Right lobe of liver (tissue), 6 donors: ENCODE measurements around the gene RABL6. TPM values are rescaled to one million over a fixed set of nuclear protein-coding genes. Genes with fewer than 3 reads are reported as not detected.
"Not testable (repeated sequence)": the region's sequence is repeated elsewhere in the genome, so short reads cannot be mapped to it uniquely, and the experiment has no call there.

ENCODE experiments used
- ATAC-seq, 4 donors: fragments of 200-7000 bp; cut with Tn5 transposase; one replicate each; pipeline ENCODE4 v1.9.1; 2020; ENCODE audit warnings: mild to moderate bottlenecking in 4 of 4, moderate library complexity in 4 of 4
- DNase-seq, 3 donors: peaks; one replicate each; pipeline ENCODE4 v3.0.0-alpha.2; 2020
- H3K27ac ChIP-seq, 3 donors: fragments of 200-600 bp; one replicate each; pipeline ENCODE4 v1.8.0; 2022
- H3K27me3 ChIP-seq, 2 donors: fragments of 200-600 bp; one replicate each; pipeline ENCODE4 v1.8.0; 2022
- H3K36me3 ChIP-seq, 4 donors: fragments of 200-600 bp; sonication (generic) in 1 of 4; one replicate each; pipeline versions ENCODE4 v1.5.1 to v1.8.0; 2017 to 2022; ENCODE audit warnings: control low read depth in 1 of 4
- H3K4me1 ChIP-seq, 4 donors: fragments of 200-600 bp; sonication (generic) in 1 of 4; one replicate each; pipeline versions ENCODE4 v1.5.1 to v1.8.0; 2017 to 2022; ENCODE audit warnings: control low read depth in 1 of 4
- H3K4me3 ChIP-seq, 3 donors: fragments of 200-600 bp; one replicate each; pipeline ENCODE4 v1.8.0; 2022
- H3K9me3 ChIP-seq, 4 donors: fragments of 200-600 bp; sonication (generic) in 1 of 4; one replicate each; pipeline versions ENCODE4 v1.5.1 to v1.8.0; 2017 to 2022; ENCODE audit warnings: control low read depth in 1 of 4
- POLR2A ChIP-seq: fragments of 450-650 bp; IDR thresholded peaks from one replicate; pipeline ENCODE4 v1.6.1; 2017; ENCODE audit warnings: antibody characterized with exemption, mild to moderate bottlenecking
- WGBS: methylation state at CpG from one replicate; pipeline ENCODE4 v1.1.6; 2018; ENCODE audit warnings: low coverage, low lambda C conversion rate; ENCODE audit not compliant: insufficient coverage; ENCODE audit errors: missing lambda C conversion rate; 5-methylcytosine and 5-hydroxymethylcytosine counted together
- intact Hi-C, 2 donors: fragments of 100-400 bp; cut with DNase I; formaldehyde crosslinking; loops; one replicate each; pipeline versions ENCODE4 v1.11.2 to v1.14.1; 2022
- total RNA-seq, 6 experiments: library from RNA; depleted of rRNA in 2 of 6; stranded (reverse); fragments of >200 nt in 2 of 6; fragmentation: NEBNext Ultra II Directional in 3 of 6; extraction: Animal tissue kit (Norgen Biotek cat#: 25700) in 3 of 6; gene quantifications; one replicate each; pipeline versions ENCODE4 v1.1.0 to v1.2.4, GENCODE V29; 2016 to 2023
- TF ChIP-seq, protein P1 (sequence below), 4 donors: fragments of 200-600 bp in 3 of 4; fragments of 450-650 bp in 1 of 4; IDR thresholded peaks; one replicate each; pipeline versions ENCODE4 v1.5.1 to v1.8.0; 2016 to 2022; ENCODE audit warnings: antibody characterized with exemption in 4 of 4, mild to moderate bottlenecking in 2 of 4
- donor health status: DM: no; HTN: yes; CAD: no.
- donor health status: DM: no; HTN: no; CAD: no.
- donor health status: DM: no; HTN: no; CAD: no.
- donor health status: DM: no; HTN: yes; CAD: no.
- donor health status: DM: no; HTN: yes; CAD: no.

The RABL6 gene
- total RNA-seq, 6 experiments from 2014 or later, result 8.0 to 14.8 (median 12.4) TPM

DNA sequence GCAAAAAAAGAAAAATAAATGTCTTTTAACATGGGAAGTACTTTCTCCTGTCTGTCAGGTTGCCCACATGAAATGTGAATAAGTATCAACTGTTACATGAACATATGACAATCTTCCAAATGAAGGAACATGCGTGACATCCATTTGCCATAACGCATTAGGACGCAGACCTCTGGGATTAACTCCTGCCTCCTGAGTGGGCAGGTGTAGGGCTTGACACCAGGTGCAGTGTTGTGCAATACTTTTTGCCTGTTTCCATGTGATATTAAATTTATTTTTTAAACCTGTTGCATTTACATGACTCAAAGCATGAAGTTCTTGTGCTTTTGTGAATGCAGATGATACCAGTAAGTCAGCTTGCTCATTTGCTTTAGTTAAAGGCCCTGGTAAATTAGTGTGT is 25.3 kb upstream of the RABL6 start:
- intact Hi-C loops, result no loop called here
- 90% methylated on average over 3 of the region's 3 CpGs for WGBS
- Histone ChIP-seq H3K27ac (no peak overlapping the region), H3K9me3 (no peaks in the 10 kb centered on the region), H3K4me1 (peaks cover 0 to 14% (median 7%) of the 10 kb centered on the region in 4 donors), H3K36me3 (no peaks in the 10 kb centered on the region), H3K4me3 (no peak overlapping the region), H3K27me3 (no peaks in the 10 kb centered on the region)
- no peak for DNase-seq
- ATAC-seq, result no peak
- no peak for TF ChIP-seq POLR2A
- TF ChIP-seq, protein P1, sequence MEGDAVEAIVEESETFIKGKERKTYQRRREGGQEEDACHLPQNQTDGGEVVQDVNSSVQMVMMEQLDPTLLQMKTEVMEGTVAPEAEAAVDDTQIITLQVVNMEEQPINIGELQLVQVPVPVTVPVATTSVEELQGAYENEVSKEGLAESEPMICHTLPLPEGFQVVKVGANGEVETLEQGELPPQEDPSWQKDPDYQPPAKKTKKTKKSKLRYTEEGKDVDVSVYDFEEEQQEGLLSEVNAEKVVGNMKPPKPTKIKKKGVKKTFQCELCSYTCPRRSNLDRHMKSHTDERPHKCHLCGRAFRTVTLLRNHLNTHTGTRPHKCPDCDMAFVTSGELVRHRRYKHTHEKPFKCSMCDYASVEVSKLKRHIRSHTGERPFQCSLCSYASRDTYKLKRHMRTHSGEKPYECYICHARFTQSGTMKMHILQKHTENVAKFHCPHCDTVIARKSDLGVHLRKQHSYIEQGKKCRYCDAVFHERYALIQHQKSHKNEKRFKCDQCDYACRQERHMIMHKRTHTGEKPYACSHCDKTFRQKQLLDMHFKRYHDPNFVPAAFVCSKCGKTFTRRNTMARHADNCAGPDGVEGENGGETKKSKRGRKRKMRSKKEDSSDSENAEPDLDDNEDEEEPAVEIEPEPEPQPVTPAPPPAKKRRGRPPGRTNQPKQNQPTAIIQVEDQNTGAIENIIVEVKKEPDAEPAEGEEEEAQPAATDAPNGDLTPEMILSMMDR (IDR thresholded peaks at IDR 0.05), result no peak

DNA sequence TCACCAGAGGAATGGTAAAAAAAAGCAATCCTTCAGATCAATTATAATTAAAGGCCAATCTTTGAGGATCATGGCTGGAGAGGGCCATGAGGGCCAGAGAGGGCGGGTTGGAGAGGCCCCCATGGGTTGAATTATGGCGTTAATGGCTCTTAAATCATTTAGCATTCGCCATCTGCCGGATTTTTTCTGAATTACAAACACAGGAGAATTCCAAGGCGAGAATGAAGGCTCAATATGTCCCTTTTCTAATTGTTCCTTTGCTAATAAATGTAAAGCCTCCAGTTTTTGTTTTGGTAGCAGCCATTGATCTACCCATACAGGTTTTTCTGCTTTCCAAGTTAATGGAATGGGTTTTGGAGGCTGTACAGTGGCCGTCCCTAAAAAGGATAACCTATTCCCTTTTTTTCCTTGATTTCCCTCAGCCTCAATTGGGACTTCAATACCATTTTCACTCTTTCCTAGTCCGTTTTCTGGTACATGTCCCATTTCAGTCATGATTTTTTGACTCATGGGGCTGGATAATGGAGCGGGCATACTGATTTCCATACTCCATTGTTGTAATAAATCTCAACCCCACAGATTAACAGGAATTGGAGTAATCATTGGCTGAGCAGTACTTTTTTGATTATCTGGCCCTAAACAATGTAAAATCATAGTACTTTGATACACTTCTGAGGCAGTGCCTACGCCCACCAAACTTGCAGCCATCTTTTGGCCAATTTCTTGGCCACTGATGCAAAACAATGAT is 23.3 kb upstream of the RABL6 start:
- no peak for ATAC-seq
- no peak for DNase-seq
- peaks cover 0 to 30% (median 8%) of the 10 kb centered on the region in 4 donors for H3K4me1 ChIP-seq
- no peaks in the 10 kb centered on the region for H3K27me3 ChIP-seq
- no peaks in the 10 kb centered on the region for H3K9me3 ChIP-seq
- intact Hi-C loops, result no loop called here
- no peak overlapping the region for H3K4me3 ChIP-seq
- H3K36me3 ChIP-seq, result no peaks in the 10 kb centered on the region
- no peak for TF ChIP-seq POLR2A
- TF ChIP-seq, protein P1 (IDR thresholded peaks at IDR 0.05), result peak; percentile 31 to 46 (median 44)
- WGBS, result 46% methylated on average over 9 of the region's 9 CpGs
- no peak overlapping the region for H3K27ac ChIP-seq

DNA sequence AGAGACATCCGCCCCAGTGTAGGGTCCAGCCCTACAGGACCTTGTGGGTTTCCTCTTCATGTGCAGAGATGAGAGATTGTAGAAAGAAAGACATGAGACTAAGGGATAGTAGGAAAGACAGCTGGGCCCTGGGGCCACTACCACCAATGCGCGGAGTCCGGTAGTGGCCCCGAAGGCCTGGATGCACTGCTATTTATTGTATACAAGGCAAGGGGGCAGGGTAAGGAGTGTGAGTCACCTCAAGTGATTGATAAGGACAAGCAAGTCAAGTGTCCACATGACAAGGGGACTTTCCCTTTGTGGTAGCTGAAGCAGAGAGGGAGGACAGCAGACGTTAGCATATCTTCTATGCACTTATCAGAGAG is 22.8 kb upstream of the RABL6 start:
- no peak overlapping the region for H3K27ac ChIP-seq
- H3K27me3 ChIP-seq, result no peaks in the 10 kb centered on the region
- intact Hi-C loops, result loop anchor here in 1 of 2 donors (5.0 kb wide), 1 partner anchor 252 kb away; no protein-coding TSS in a partner anchor
- 75% methylated on average over 1 of the region's 6 CpGs for WGBS
- TF ChIP-seq POLR2A, result no peak
- TF ChIP-seq, protein P1 (IDR thresholded peaks at IDR 0.05), result no peak
- ATAC-seq (no peak), DNase-seq (no peak)
- peaks cover 0 to 35% (median 11%) of the 10 kb centered on the region in 4 donors for H3K4me1 ChIP-seq
- no peak overlapping the region for H3K4me3 ChIP-seq
- H3K36me3 ChIP-seq, result no peaks in the 10 kb centered on the region
- no peaks in the 10 kb centered on the region for H3K9me3 ChIP-seq

- not testable (repeated sequence) for H3K27me3 ChIP-seq, H3K36me3 ChIP-seq, H3K4me3 ChIP-seq, H3K9me3 ChIP-seq, H3K27ac ChIP-seq
- 79% methylated on average over 8 of the region's 23 CpGs for WGBS
- peaks cover 0 to 42% (median 14%) of the 10 kb centered on the region in 4 donors for H3K4me1 ChIP-seq
- DNase-seq, result peak in 2 of 3 donors; percentile 64 to 70
- ATAC-seq, result peak in 3 of 4 donors; percentile 4 to 38 (median 15)
- intact Hi-C loops, result loop anchor here in 1 of 2 donors (5.0 kb wide), 1 partner anchor 252 kb away; no protein-coding TSS in a partner anchor
Observed at GRCh38 chr9:136785565-136786355, 22.0 kb upstream of the RABL6 start.

- TF ChIP-seq, protein P1 (IDR thresholded peaks at IDR 0.05), result no peak
- Histone ChIP-seq H3K36me3 (no peaks in the 10 kb centered on the region), H3K27me3 (no peaks in the 10 kb centered on the region), H3K27ac (no peak overlapping the region), H3K9me3 (no peaks in the 10 kb centered on the region), H3K4me1 (peaks cover 0 to 42% (median 14%) of the 10 kb centered on the region in 4 donors), H3K4me3 (no peak overlapping the region)
- 59% methylated on average over 7 of the region's 10 CpGs for WGBS
- intact Hi-C loops, result loop anchor here in 1 of 2 donors (5.0 kb wide), 1 partner anchor 251 kb away; no protein-coding TSS in a partner anchor
- no peak for DNase-seq
- ATAC-seq, result no peak
Observed at GRCh38 chr9:136786451-136786850, 21.3 kb upstream of the RABL6 start.

DNA sequence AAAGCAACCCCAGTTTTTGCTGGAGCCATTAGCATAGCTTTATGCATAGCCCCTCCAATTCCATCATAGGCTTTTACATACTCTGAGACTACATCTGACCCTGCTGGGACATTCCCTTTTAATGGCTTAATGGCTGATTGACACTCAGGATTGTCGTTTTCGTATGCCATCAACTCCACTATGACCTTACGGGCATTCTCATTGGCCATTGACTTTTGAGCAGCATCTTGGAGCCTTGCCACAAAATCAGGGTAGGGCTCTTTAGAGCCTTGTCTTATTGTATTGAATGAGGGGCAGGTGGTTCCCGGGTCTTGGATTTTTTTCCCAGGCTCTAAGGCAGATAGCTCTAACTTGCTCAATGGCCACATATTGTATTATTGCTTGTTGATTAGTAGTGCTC is 20.8 kb upstream of the RABL6 start:
- intact Hi-C loops, result loop anchor here in 1 of 2 donors (5.0 kb wide), 1 partner anchor 250 kb away; no protein-coding TSS in a partner anchor
- not testable (repeated sequence) for ATAC-seq, H3K27me3 ChIP-seq

More for the DNA sequence above, 20.8 kb upstream of the RABL6 start:
- H3K36me3 ChIP-seq, H3K9me3 ChIP-seq, H3K4me3 ChIP-seq, DNase-seq, H3K27ac ChIP-seq: not testable (repeated sequence)
- 10% methylated on average over 4 of the region's 4 CpGs for WGBS
- H3K4me1 ChIP-seq, result peaks cover 0 to 45% (median 16%) of the 10 kb centered on the region in 4 donors
